Activated CD8-positive, alpha-beta memory T cell treated with anti-CD3 and anti-CD28 coated beads for 4 hours (primary cell): Measurements from ENCODE around the gene RNF166.
A peak's percentile ranks its signal among the peaks of the same experiment; 100 is the strongest.

Experiments
- DNase-seq, 2 donors: peaks; one replicate each; pipeline ENCODE4 v3.0.0-alpha.2; 2020; ENCODE audit warnings: low read depth in 2 of 2

Gene RNF166

DNA sequence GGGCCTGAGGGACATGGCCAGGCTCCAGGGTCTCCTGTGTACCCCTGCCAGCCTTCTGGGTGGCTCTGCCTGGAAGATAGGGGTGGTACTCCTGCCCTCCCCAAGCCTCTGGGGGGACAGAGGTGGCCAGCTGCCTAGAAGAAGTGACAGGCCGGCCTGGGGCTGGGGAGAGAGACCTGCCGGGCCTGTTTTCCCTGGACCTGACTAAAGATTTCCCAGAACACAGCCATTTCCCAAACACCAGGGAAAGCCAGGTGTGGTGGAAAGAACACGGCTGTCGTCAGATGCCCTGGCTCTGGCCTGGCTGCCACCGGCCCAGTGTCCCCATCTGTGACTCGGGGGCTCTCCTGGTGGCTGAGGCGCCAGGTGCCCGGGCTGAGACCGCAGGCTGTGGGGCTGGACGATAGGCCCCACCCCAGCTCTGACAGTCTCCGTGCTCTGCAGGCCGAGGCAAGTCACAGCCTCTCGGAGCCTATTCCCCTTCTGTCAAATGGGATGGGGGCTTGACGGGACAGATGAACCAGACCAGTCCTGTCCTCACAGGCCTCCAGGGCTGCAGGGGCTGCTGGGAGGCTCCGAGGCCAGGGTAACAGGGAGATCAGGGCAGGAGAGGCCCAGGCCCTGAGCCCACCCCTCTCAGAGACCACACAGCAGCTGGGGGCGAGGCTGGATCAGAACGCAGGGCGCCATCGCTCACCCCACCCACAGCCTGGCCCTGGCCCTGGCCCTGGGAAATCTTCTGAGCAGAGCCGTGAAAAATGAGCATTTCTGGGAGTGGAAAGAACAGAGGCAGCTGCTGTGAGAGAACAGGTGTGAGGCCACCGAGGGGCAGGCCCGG is 33.1 kb upstream of the RNF166 start:
- no peak for DNase-seq

DNA sequence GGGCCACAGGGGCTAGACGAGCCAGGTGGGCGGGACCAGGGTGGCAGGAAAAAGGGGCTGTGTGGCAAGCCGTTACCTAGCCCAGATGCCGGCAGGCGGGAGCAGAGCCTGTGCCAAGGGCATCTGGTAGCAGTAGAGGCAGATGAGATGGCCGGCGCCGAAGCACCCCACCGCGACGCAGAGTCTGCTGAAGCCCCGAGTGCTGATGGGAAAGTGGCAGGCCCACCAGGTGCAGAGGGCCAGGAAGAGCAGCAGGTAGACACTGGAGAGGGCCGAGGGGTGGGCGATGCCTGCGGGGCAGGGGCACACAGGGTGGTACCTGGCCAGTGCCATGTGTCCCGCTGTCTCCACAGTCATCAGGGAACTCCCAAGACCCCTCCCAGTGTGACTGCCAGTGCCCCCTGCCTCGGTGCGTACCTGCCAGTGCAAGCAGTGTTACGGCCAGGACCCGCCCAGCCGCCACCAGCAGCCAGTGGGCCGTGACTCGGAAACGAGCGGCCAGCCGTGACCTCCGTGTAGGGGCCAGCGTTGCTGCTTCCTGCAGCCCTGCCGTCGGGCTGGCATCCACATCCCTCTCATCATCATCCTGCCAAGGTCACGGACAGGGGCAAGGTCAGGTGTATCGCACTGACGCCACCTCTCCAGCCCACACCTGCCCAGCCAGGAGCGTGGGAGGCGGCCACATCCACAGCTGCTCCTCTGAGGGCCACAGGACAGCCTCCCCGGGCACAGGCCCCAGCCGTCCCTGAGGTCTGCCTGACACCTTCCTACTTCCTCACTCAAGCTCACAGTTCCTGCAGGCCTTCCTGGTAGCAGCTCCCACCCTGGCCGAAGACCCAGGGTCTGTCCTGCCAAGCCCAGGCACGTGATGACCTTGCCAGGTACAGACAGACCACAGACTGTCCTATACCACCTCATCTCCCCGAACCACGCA is 32.2 kb upstream of the RNF166 start:
- DNase-seq: no peak

DNA sequence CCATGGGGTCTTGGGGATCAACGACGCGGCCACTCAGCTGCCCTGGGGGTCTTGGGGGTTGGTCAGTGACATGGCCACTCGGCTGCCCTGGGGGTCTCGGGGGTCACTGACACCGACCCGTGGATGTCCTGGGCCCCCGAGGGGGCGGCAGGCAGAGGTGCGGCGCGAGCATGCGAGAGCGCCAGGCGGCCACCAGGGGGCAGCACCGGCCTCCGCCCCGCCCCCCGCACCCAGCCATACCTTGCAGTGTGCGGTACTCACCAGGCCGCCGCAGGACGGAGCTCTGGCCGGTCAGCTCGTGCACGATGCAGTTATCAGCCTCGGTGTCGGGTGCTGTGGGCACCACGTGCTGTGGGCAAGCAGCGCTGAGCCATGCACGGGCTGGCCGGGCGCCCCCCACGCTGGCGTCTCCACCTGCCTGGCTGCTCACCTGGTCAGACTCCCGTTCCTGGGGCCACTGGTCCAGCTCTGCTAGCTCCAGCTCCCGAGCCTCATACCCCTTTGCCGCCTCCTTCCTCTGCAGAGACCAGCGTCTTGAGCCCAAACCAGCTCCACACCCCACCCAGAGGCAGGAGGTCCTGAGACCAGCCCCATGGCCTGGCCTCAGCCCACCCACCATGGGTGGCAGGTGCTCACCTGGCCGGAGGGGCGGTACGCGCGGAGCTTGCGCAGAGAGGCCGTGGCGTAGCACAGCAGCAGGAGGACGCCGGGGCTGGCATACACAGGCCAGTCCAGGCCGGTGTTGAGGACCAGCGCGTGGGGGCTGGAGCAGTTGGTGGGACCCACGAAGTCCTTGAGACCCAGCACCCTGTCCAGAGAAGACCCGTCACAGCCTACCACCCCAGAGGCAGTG is 31.3 kb upstream of the RNF166 start:
- DNase-seq: peak; percentile 29 to 57

GRCh38 chr16:88736496-88736895 is 30.3 kb upstream of the RNF166 start:
- no peak for DNase-seq

DNA sequence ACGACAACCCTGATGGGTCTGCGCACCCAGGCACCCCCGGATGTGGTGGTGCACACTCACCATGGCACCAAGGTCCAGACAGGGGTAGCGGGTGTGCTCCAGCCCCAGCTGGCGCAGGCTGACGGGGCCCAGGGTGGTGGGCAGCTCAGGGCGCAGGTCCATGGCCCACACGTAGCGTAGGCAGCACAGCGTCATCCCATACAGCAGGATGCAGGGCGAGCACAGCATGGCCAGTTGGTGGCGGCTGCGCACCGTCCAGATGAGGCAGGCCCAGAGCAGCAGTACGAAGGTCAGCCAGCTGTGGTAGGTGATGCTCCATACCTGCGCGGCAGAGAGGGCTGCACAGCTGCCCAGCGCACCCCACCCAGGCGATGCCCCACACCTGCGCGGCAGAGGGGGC is 29.9 kb upstream of the RNF166 start:
- DNase-seq: no peak

GRCh38 chr16:88735616-88736015 is 29.4 kb upstream of the RNF166 start:
- DNase-seq: no peak

- no peak for DNase-seq
Measured at GRCh38 chr16:88735121-88735520, 28.9 kb upstream of the RNF166 start.

GRCh38 chr16:88734361-88734728 is 28.1 kb upstream of the RNF166 start:
- no peak for DNase-seq

DNA sequence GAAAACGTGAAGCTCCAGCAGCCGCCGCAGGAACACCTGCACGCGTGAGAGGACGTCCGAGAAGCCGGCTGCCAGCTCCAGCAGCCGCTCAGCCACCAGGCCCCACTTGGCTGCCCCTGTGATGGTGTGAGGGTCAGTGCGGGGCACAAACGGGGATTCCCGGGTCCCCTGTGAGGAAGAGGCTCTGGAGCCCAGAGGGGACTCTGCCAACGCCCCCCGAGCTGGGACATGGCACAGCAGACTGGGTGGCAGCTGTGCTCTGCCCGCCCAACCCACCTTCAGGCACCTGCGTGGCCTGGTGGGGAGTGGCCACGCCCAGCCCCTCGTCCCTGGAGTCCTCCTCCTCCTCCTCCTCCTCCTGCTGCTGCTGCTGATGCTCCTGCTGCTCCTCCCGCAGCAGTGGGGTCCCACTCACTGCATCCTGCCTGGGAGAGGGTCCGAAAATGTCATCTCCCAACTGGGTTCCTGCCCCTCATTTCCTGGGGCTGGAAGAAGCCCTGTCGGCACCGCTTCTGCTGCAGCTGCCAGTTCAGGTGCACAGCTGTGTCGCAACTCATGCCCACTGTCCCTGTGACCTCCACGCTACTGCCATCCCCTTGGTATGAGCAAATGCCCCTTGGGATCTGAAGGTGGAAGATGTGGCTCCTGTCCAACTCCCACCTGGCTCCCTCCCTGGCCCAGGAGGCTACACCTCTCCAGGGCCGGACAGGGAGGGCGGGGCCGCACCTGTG is 27.6 kb upstream of the RNF166 start:
- no peak for DNase-seq

GRCh38 chr16:88732961-88733294 is 26.7 kb upstream of the RNF166 start:
- no peak for DNase-seq

GRCh38 chr16:88732172-88732960 is 26.2 kb upstream of the RNF166 start:
- no peak for DNase-seq

- no peak for DNase-seq
Measured at GRCh38 chr16:88731699-88732098, 25.5 kb upstream of the RNF166 start.

- no peak for DNase-seq
Measured at GRCh38 chr16:88730632-88731607, 24.7 kb upstream of the RNF166 start.

- DNase-seq: no peak
Measured at GRCh38 chr16:88727871-88728270, 21.7 kb upstream of the RNF166 start.

GRCh38 chr16:88726981-88727380 is 20.8 kb upstream of the RNF166 start:
- no peak for DNase-seq

DNA sequence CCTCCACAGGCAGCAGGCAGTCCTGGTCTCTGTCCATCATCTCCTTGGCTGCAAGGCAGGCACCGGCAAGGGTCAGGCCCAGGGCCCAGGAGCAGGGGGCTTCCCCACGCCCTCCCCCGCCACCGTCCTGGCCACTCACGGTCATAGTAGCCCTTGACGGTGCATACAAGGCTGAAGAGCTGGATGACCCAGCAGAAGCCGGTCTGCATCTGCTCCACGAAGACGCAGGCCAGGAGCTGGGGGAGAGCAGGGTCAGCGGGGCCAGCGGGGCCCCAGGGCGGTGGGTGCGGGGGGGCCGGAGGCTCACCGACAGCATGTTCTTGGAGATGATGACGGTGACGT is 20.2 kb upstream of the RNF166 start:
- DNase-seq: no peak

DNA sequence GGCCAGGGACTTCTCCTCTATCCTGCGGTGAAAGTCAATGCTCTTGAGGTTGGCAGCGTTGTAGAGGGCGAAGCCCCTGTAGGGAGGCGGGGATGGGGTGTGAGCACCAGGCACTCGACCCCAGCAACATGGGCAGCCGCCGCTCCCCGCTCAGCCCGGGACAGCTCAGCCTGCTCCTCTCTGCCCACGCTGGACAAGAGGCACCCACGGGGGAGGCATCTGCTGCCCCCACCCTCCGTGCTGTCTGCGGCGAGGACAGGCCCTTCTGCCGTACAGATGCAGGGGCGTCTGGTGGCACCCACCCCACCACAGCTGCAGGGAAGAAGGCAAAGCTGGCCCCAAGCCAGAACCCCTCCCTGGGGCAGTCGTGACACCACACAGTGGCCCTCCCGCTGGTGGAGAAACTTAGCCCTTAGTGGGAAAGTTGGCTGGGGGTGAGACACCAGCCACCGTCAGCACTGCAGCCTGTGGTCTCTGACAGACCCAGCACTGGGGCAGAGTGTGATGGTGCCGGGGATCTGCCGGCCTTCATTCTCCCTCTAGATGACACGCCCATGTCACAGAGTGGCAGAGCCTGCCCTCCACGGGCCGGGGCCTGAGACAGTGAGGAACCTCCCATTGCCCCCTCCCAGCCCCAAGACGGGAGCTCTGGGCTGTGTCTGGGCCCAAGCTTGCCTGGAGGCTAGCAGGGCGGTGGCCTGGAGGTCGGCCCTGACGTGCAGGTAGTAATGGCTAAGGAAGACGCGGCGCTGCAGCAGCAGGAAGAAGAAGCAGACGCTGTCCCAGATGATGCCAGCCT is 19.6 kb upstream of the RNF166 start:
- DNase-seq: no peak

GRCh38 chr16:88724855-88725555 is 18.8 kb upstream of the RNF166 start:
- no peak for DNase-seq
